Measurements from ENCODE around the gene SERPINB6. TPM values are rescaled to one million over a fixed set of nuclear protein-coding genes. Genes with fewer than 3 reads are reported as not detected.

The SERPINB6 gene
- total RNA-seq, 2 experiments from 2014 or later = 13.2 TPM; not detected in 1

DNA sequence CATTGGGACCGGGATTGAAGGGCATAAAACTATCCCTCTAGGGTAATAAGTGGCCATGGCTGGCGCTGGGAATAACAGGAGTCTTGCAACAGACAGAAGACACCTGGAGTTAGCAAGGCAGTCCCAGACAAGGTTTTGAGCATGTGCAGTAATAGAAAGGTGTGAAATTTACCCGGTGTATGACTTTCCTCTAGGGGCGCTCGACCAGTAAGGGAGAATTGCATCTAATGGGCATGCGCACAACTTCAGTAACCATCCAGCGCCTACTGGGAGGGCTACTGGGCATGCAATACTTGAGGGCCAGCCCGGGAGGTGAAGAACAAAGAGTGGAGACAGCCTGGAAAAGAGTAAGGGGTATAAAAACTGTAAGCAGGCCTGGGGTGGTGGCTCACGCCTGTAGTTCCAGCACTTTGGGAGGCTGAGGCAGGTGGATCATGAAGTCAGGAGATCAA is 32.7 kb downstream of the SERPINB6 start:
- H3K9me2 ChIP-seq (ENCODE audit: insufficient read depth, low read length) = no peaks in the 10 kb centered on the region
- POLR2A ChIA-PET = interaction anchor here (0.6 kb wide), 1 partner anchor 38 kb away, joined by 3 read pairs; no protein-coding TSS in a partner anchor
- H3K4me1 ChIP-seq (ENCODE audit: insufficient read depth, low read length, poor library complexity, severe bottlenecking) = peaks cover 39% of the 10 kb centered on the region
- BruUV-seq (replicated peaks) = no TSS peak
- no peaks in the 10 kb centered on the region for H3K36me3 ChIP-seq (ENCODE audit: insufficient read depth, low read length)
- CTCF ChIA-PET (ENCODE audit: unreplicated experiment) = no interaction called here
- DNase-seq (ENCODE audit: low spot score) = peak; percentile 92
- H2AFZ ChIP-seq (ENCODE audit: low read length) = no peak overlapping the region
- no peak overlapping the region for H3K27ac ChIP-seq (ENCODE audit: low read depth, low read length, poor library complexity, severe bottlenecking)
- H3K4me3 ChIP-seq (ENCODE audit: low read depth, low read length, poor library complexity, severe bottlenecking) = no peak overlapping the region
- no peaks in the 10 kb centered on the region for H4K20me1 ChIP-seq (ENCODE audit: insufficient read depth, low read length)
- intact Hi-C loops (cut with micrococcal nuclease; ENCODE audit: unreplicated experiment) = no loop called here
- H3K4me2 ChIP-seq (ENCODE audit: low read length) = no peak overlapping the region
- H3K9me3 ChIP-seq (ENCODE audit: low read length) = no peaks in the 10 kb centered on the region; the same call in 1 of the 2 replicates
- TF ChIP-seq, protein P1, sequence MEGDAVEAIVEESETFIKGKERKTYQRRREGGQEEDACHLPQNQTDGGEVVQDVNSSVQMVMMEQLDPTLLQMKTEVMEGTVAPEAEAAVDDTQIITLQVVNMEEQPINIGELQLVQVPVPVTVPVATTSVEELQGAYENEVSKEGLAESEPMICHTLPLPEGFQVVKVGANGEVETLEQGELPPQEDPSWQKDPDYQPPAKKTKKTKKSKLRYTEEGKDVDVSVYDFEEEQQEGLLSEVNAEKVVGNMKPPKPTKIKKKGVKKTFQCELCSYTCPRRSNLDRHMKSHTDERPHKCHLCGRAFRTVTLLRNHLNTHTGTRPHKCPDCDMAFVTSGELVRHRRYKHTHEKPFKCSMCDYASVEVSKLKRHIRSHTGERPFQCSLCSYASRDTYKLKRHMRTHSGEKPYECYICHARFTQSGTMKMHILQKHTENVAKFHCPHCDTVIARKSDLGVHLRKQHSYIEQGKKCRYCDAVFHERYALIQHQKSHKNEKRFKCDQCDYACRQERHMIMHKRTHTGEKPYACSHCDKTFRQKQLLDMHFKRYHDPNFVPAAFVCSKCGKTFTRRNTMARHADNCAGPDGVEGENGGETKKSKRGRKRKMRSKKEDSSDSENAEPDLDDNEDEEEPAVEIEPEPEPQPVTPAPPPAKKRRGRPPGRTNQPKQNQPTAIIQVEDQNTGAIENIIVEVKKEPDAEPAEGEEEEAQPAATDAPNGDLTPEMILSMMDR (conservative IDR thresholded peaks at IDR 0.05; ENCODE audit: low read length) = peak; percentile 87
- no peak for TF ChIP-seq EZH2phosphoT487 (IDR thresholded peaks at IDR 0.05; ENCODE audit: borderline replicate concordance, low read depth, low read length)
- H3K79me2 ChIP-seq (ENCODE audit: insufficient read depth, low read depth, low read length) = no peaks in the 10 kb centered on the region

DNA sequence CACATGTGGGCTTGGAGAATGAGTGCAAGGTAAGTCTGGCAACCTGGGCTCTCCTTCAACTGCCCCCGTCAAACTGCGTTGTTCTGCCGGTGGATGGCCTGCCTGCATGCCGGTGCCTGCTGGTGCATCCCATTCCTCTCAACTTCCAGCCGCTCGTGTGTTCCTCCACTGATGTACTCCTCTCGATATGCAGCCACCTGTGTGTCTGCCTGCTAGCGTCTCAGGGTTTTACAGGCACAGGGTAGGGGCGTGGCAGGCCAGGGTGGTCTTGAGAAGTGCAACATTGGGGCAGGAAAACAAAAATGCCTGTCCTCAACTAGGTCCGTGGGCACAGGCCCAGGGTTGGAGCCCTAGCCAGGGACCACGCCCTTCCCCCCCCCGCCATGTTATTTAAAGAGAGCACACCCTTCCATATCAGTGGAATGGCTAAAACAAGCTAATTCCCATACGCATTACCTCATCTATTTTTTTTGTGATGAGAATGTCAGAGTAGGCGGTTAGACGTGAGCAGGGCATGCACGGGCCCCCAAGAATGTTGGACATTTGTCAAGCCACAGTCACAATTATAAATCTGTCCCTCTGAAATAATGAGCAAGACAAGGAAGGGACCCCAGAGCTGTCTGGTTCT is 33.2 kb downstream of the SERPINB6 start:
- Histone ChIP-seq H3K9me3 (ENCODE audit: low read length) (no peaks in the 10 kb centered on the region; the same call in 1 of the 2 replicates), H3K36me3 (ENCODE audit: insufficient read depth, low read length) (no peaks in the 10 kb centered on the region), H4K20me1 (ENCODE audit: insufficient read depth, low read length) (no peaks in the 10 kb centered on the region), H3K79me2 (ENCODE audit: insufficient read depth, low read depth, low read length) (no peaks in the 10 kb centered on the region), H3K4me1 (ENCODE audit: insufficient read depth, low read length, poor library complexity, severe bottlenecking) (peaks cover 38% of the 10 kb centered on the region), H3K9me2 (ENCODE audit: insufficient read depth, low read length) (no peaks in the 10 kb centered on the region), H2AFZ (ENCODE audit: low read length) (no peak overlapping the region), H3K4me3 (ENCODE audit: low read depth, low read length, poor library complexity, severe bottlenecking) (no peak overlapping the region), H3K27ac (ENCODE audit: low read depth, low read length, poor library complexity, severe bottlenecking) (no peak overlapping the region), H3K4me2 (ENCODE audit: low read length) (no peak overlapping the region)
- ChIA-PET CTCF (ENCODE audit: unreplicated experiment) (no interaction called here), POLR2A (interaction anchor here (0.6 kb wide), 1 partner anchor 37 kb away, joined by 3 read pairs; no protein-coding TSS in a partner anchor)
- intact Hi-C loops (cut with micrococcal nuclease; ENCODE audit: unreplicated experiment) = no loop called here
- no TSS peak for BruUV-seq (replicated peaks)
- TF ChIP-seq, protein P1 (conservative IDR thresholded peaks at IDR 0.05; ENCODE audit: low read length) = no peak
- TF ChIP-seq EZH2phosphoT487 (IDR thresholded peaks at IDR 0.05; ENCODE audit: borderline replicate concordance, low read depth, low read length) = no peak
- no peak for DNase-seq (ENCODE audit: low spot score)

DNA sequence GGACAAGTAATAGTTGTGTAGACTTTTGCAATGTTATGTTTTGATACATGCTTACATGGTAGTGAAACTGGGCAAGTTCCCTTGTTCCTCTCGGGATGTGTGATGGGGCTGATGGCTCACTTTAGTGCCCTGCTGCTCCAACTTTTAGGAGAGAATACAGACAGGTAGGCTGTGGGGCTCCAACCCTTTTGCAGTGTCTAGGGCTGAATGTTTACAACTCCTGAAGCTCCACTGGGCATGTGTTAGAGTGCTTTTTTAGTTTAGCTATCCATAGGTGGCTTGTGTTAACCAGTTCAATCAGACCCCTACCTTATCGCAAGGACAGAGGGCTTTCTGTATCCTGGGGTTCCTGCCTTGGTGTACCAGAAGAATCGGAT is 33.8 kb downstream of the SERPINB6 start:
- TF ChIP-seq EZH2phosphoT487 (IDR thresholded peaks at IDR 0.05; ENCODE audit: borderline replicate concordance, low read depth, low read length) = no peak
- TF ChIP-seq, protein P1 (conservative IDR thresholded peaks at IDR 0.05; ENCODE audit: low read length) = no peak
- Histone ChIP-seq H2AFZ (ENCODE audit: low read length) (no peak overlapping the region), H3K9me2 (ENCODE audit: insufficient read depth, low read length) (no peaks in the 10 kb centered on the region), H3K36me3 (ENCODE audit: insufficient read depth, low read length) (no peaks in the 10 kb centered on the region), H3K9me3 (ENCODE audit: low read length) (no peaks in the 10 kb centered on the region; the same call in 1 of the 2 replicates), H4K20me1 (ENCODE audit: insufficient read depth, low read length) (no peaks in the 10 kb centered on the region), H3K27ac (ENCODE audit: low read depth, low read length, poor library complexity, severe bottlenecking) (no peak overlapping the region), H3K4me2 (ENCODE audit: low read length) (no peak overlapping the region), H3K4me3 (ENCODE audit: low read depth, low read length, poor library complexity, severe bottlenecking) (no peak overlapping the region), H3K79me2 (ENCODE audit: insufficient read depth, low read depth, low read length) (no peaks in the 10 kb centered on the region), H3K4me1 (ENCODE audit: insufficient read depth, low read length, poor library complexity, severe bottlenecking) (peaks cover 38% of the 10 kb centered on the region)
- intact Hi-C loops (cut with micrococcal nuclease; ENCODE audit: unreplicated experiment) = no loop called here
- ChIA-PET POLR2A (no interaction called here), CTCF (ENCODE audit: unreplicated experiment) (no interaction called here)
- no peak for DNase-seq (ENCODE audit: low spot score)
- BruUV-seq (replicated peaks) = no TSS peak

All from OCI-LY7 (cell line).